H1 (cell line): Measurements from ENCODE around the gene NETO2. TPM values are rescaled to one million over a fixed set of nuclear protein-coding genes. Genes with fewer than 3 reads are reported as not detected.

Experiments used
- CTCF ChIA-PET: fragments of 300-600 bp; sonication (Branson Sonifier 250); formaldehyde crosslinking; loops from one replicate; lab custom pipeline; 2021; ENCODE audit not compliant: partially characterized antibody; lab: Charles Lee
- POLR2A ChIA-PET: fragments of 300-600 bp; sonication (Branson Sonifier 250); formaldehyde crosslinking; loops from one replicate; lab custom pipeline; 2021; ENCODE audit warnings: inconsistent platforms; ENCODE audit not compliant: partially characterized antibody; lab: Charles Lee
- DNase-seq, 2 experiments: peaks; one replicate each; pipeline versions ENCODE4 v3.0.0 to v3.0.0-alpha.2; 2010 to 2022; ENCODE audit warnings: low spot score in 2 of 2, low read depth in 1 of 2, mixed read lengths in 1 of 2
- FAIRE-seq: peaks from 2 replicates; lab custom pipeline; 2011; peaks lifted over from hg19 to GRCh38; lab: Jason Lieb, UNC
- H2AFZ ChIP-seq: 2 replicates; pipeline ENCODE4 v1.8.1; 2012; ENCODE audit warnings: low read length, inconsistent platforms
- H2AK5ac ChIP-seq: 2 replicates; pipeline ENCODE4 v1.6.1; 2013; ENCODE audit warnings: low read depth, low read length
- H2BK120ac ChIP-seq: replicated peaks from 2 replicates; pipeline ENCODE3; 2013; ENCODE audit warnings: low read depth, low read length, inconsistent platforms
- H2BK12ac ChIP-seq: 2 replicates; pipeline ENCODE4 v1.6.1; 2013; ENCODE audit warnings: low read depth, low read length
- H2BK15ac ChIP-seq: 2 replicates; pipeline ENCODE4 v1.6.1; 2013; ENCODE audit warnings: low read length
- H2BK20ac ChIP-seq: 2 replicates; pipeline ENCODE4 v1.6.1; 2013; ENCODE audit warnings: low read length
- H2BK5ac ChIP-seq: 2 replicates; pipeline ENCODE4 v1.6.1; 2013; ENCODE audit warnings: low read depth, low read length
- H3K14ac ChIP-seq: 2 replicates; pipeline ENCODE4 v1.6.1; 2013; ENCODE audit warnings: inconsistent platforms; ENCODE audit not compliant: insufficient read length
- H3K18ac ChIP-seq: 2 replicates; pipeline ENCODE4 v1.6.1; 2013; ENCODE audit warnings: low read length; ENCODE audit errors: extremely low read depth
- H3K23ac ChIP-seq: 2 replicates; pipeline ENCODE4 v1.6.1; 2013; ENCODE audit warnings: inconsistent platforms; ENCODE audit not compliant: insufficient read length
- H3K23me2 ChIP-seq: 2 replicates; pipeline ENCODE4 v1.6.1; 2013; ENCODE audit warnings: low read depth, low read length
- H3K27ac ChIP-seq: 2 replicates; pipeline ENCODE4 v1.6.1; 2011; ENCODE audit warnings: low read depth, low read length, inconsistent platforms
- H3K27me3 ChIP-seq, 4 experiments: replicated peaks in 1 of 4; 1 replicate in 1 of 4; 2 replicates in 3 of 4; pipeline versions ENCODE4 v1.6.1 to v1.8.1; 2011 to 2013; ENCODE audit warnings: low read length in 3 of 4, mild to moderate bottlenecking in 3 of 4, inconsistent platforms in 2 of 4, mixed read lengths in 2 of 4, moderate library complexity in 1 of 4; ENCODE audit not compliant: control insufficient read depth in 3 of 4, insufficient read depth in 3 of 4; ENCODE audit errors: extremely low read depth in 1 of 4
- H3K36me3 ChIP-seq, 4 experiments: 2 replicates each; pipeline versions ENCODE4 v1.6.1 to v1.8.1; 2011 to 2013; ENCODE audit warnings: mild to moderate bottlenecking in 4 of 4, low read length in 3 of 4, moderate library complexity in 2 of 4, control low read depth in 1 of 4, inconsistent platforms in 1 of 4; ENCODE audit not compliant: insufficient read depth in 4 of 4, control insufficient read depth in 2 of 4
- H3K4ac ChIP-seq: replicated peaks from 2 replicates; pipeline ENCODE3; 2013; ENCODE audit warnings: low read length, low read depth, mixed read lengths, inconsistent platforms; ENCODE audit not compliant: insufficient read length
- H3K4me1 ChIP-seq, 4 experiments: replicated peaks in 1 of 4; 1 replicate in 1 of 4; 2 replicates in 3 of 4; pipeline versions ENCODE4 v1.6.1 to v1.8.1; 2011 to 2013; ENCODE audit warnings: low read length in 3 of 4, inconsistent platforms in 2 of 4, mixed read lengths in 1 of 4; ENCODE audit not compliant: insufficient read depth in 4 of 4, control insufficient read depth in 3 of 4
- H3K4me2 ChIP-seq, 2 experiments: 2 replicates each; pipeline versions ENCODE4 v1.6.1 to v1.8.1; 2011 to 2013; ENCODE audit warnings: low read depth in 2 of 2, low read length in 2 of 2, control low read depth in 1 of 2, inconsistent platforms in 1 of 2, mild to moderate bottlenecking in 1 of 2; ENCODE audit not compliant: insufficient read depth in 1 of 2
- H3K4me3 ChIP-seq, 4 experiments: fragments of 200-600, 300-600 bp in 1 of 4; sonication (generic), shearing (Covaris generic), sonication (Bioruptor Twin) in 1 of 4; 2 replicates each; pipeline versions ENCODE4 v1.5.1 to v1.8.1; 2011 to 2016; ENCODE audit warnings: low read length in 4 of 4, low read depth in 3 of 4, control low read depth in 2 of 4, inconsistent platforms in 2 of 4, mild to moderate bottlenecking in 2 of 4, mixed read lengths in 1 of 4, moderate library complexity in 1 of 4; ENCODE audit not compliant: insufficient read depth in 2 of 4; ENCODE audit errors: extremely low read depth in 1 of 4
- H3K56ac ChIP-seq: replicated peaks from 2 replicates; pipeline ENCODE3; 2013; ENCODE audit warnings: low read depth, mild to moderate bottlenecking, mixed read lengths, low read length, inconsistent platforms; ENCODE audit not compliant: insufficient read length
- H3K79me1 ChIP-seq: 2 replicates; pipeline ENCODE4 v1.6.1; 2013; ENCODE audit warnings: low read depth, low read length, control low read depth
- H3K79me2 ChIP-seq, 2 experiments: 2 replicates each; pipeline versions ENCODE4 v1.6.1 to v1.8.1; 2012 to 2013; ENCODE audit warnings: low read length in 2 of 2, mild to moderate bottlenecking in 2 of 2, inconsistent platforms in 1 of 2; ENCODE audit not compliant: insufficient read depth in 2 of 2, control insufficient read depth in 1 of 2
- H3K9ac ChIP-seq, 4 experiments: replicated peaks in 1 of 4; 1 replicate in 1 of 4; 2 replicates in 3 of 4; pipeline versions ENCODE4 v1.6.1 to v1.8.1; 2011 to 2013; ENCODE audit warnings: low read depth in 3 of 4, low read length in 3 of 4, control low read depth in 2 of 4, mild to moderate bottlenecking in 2 of 4, moderate library complexity in 2 of 4, inconsistent platforms in 1 of 4; ENCODE audit errors: extremely low read depth in 1 of 4
- H3K9me3 ChIP-seq, 2 experiments: 2 replicates each; pipeline versions ENCODE4 v1.6.1 to v1.8.1; 2012 to 2013; ENCODE audit warnings: mild to moderate bottlenecking in 2 of 2, moderate library complexity in 2 of 2, control low read depth in 1 of 2, inconsistent platforms in 1 of 2, low read depth in 1 of 2, low read length in 1 of 2, mixed read lengths in 1 of 2; ENCODE audit not compliant: insufficient read depth in 2 of 2
- H4K20me1 ChIP-seq, 2 experiments: replicated peaks in 1 of 2; 2 replicates each; pipeline versions ENCODE3 to v1.8.1; 2011 to 2013; ENCODE audit warnings: inconsistent platforms in 2 of 2, low read length in 2 of 2, mild to moderate bottlenecking in 1 of 2; ENCODE audit not compliant: insufficient read depth in 2 of 2, control insufficient read depth in 1 of 2
- H4K5ac ChIP-seq: 2 replicates; pipeline ENCODE4 v1.6.1; 2013; ENCODE audit warnings: low read length, low read depth, mixed read lengths, inconsistent platforms; ENCODE audit not compliant: insufficient read length
- H4K8ac ChIP-seq: 2 replicates; pipeline ENCODE4 v1.8.0; 2013; ENCODE audit warnings: mild to moderate bottlenecking, moderate library complexity, low read length, inconsistent platforms; ENCODE audit not compliant: insufficient read depth; ENCODE audit errors: extremely low read depth
- H4K91ac ChIP-seq: replicated peaks from 2 replicates; pipeline ENCODE3; 2013; ENCODE audit warnings: low read length, mixed read lengths, inconsistent platforms; ENCODE audit not compliant: insufficient read length
- BACH1 ChIP-seq: IDR thresholded peaks from 2 replicates; pipeline ENCODE4 v1.6.1; 2012; ENCODE audit warnings: low read length, improper control_type of control experiment
- CBX5 ChIP-seq: fragments of 300-800, 300-1000 bp; sonication (generic); IDR thresholded peaks from 2 replicates; pipeline ENCODE4 v1.7.1; 2016; ENCODE audit warnings: antibody characterized with exemption, low read length, low read depth
- CBX8 ChIP-seq: fragments of 300-800, 300-1000 bp; sonication (generic); IDR thresholded peaks from 2 replicates; pipeline ENCODE4 v1.7.1; 2016; ENCODE audit warnings: low read depth, low read length, borderline replicate concordance
- CEBPB ChIP-seq: IDR thresholded peaks from 2 replicates; pipeline ENCODE4 v1.6.1; 2012; ENCODE audit warnings: low read depth, low read length
- EZH2 ChIP-seq: fragments of 200-600 bp; sonication (generic); IDR thresholded peaks from 2 replicates; pipeline ENCODE4 v1.7.1; 2012; ENCODE audit warnings: low read depth, mild to moderate bottlenecking, moderate library complexity, low read length, inconsistent platforms; ENCODE audit not compliant: severe bottlenecking
- HDAC2 ChIP-seq, 2 experiments: fragments of 300-600 bp in 1 of 2; sonication (generic) in 1 of 2; IDR thresholded peaks; 2 replicates each; pipeline ENCODE4 v1.6.1; 2011 to 2012; ENCODE audit warnings: low read depth in 2 of 2, low read length in 2 of 2, mild to moderate bottlenecking in 2 of 2, moderate library complexity in 2 of 2, borderline replicate concordance in 1 of 2, inconsistent platforms in 1 of 2
- NANOG ChIP-seq: IDR thresholded peaks from 2 replicates; pipeline ENCODE4 v1.6.1; 2011; ENCODE audit warnings: low read length, low read depth, mild to moderate bottlenecking, inconsistent platforms; ENCODE audit not compliant: insufficient read depth, poor library complexity, severe bottlenecking
- SIRT6 ChIP-seq: IDR thresholded peaks from one replicate; pipeline ENCODE4 v1.7.1; 2012; ENCODE audit warnings: low read length, inconsistent platforms
- SIX5 ChIP-seq: IDR thresholded peaks from 2 replicates; pipeline ENCODE4 v1.6.1; 2011; ENCODE audit warnings: mild to moderate bottlenecking, low read depth, low read length
- SP4 ChIP-seq: IDR thresholded peaks from 2 replicates; pipeline ENCODE4 v1.6.1; 2012; ENCODE audit warnings: low read length, inconsistent platforms
- SUZ12 ChIP-seq: fragments of 200-600 bp; sonication (generic); IDR thresholded peaks from 2 replicates; pipeline ENCODE4 v1.6.1; 2012; ENCODE audit warnings: mild to moderate bottlenecking, inconsistent platforms, low read length, moderate library complexity, mixed read lengths
- WGBS, 2 experiments: shearing (Covaris generic) in 1 of 2; methylation state at CpG; one replicate each; pipeline versions ENCODE4 v1.1.6 to v1.1.7; 2013 to 2015; ENCODE audit warnings: low lambda C conversion rate in 2 of 2, mixed read lengths in 2 of 2, inconsistent platforms in 1 of 2, low coverage in 1 of 2, missing lambda C conversion rate in 1 of 2; ENCODE audit not compliant: insufficient replicate concordance in 2 of 2, insufficient coverage in 1 of 2, insufficient read length in 1 of 2; ENCODE audit errors: extremely low coverage in 1 of 2, missing lambda C conversion rate in 1 of 2; 5-methylcytosine and 5-hydroxymethylcytosine counted together
- polyA plus RNA-seq, 7 experiments: library from polyadenylated mRNA; depleted of rRNA in 3 of 7; stranded (reverse) in 5 of 7; unstranded in 2 of 7; fragments of >200 nt in 5 of 7; fragments of 200-250 nt in 2 of 7; gene quantifications; 1 replicate in 5 of 7; 2 replicates in 1 of 7; 4 replicates in 1 of 7; pipeline versions ENCODE4 v1.2.1 to v1.2.3, GENCODE V29; 2011 to 2013; ENCODE audit warnings: missing spikeins in 2 of 7, mixed read lengths in 2 of 7
- total RNA-seq: library from RNA; stranded (reverse); fragmentation: NEBNext Ultra II Directional; extraction: Animal tissue kit (Norgen Biotek cat#: 25700); gene quantifications from 2 replicates; pipeline ENCODE4 v1.2.1, GENCODE V29; 2021

NETO2 gene
- total and polyA plus RNA-seq, 2 of the 8 experiments (the other 6 are each of a cell fraction or from before 2014, with no cell fraction given), result 9.4 to 12.5 TPM

DNA sequence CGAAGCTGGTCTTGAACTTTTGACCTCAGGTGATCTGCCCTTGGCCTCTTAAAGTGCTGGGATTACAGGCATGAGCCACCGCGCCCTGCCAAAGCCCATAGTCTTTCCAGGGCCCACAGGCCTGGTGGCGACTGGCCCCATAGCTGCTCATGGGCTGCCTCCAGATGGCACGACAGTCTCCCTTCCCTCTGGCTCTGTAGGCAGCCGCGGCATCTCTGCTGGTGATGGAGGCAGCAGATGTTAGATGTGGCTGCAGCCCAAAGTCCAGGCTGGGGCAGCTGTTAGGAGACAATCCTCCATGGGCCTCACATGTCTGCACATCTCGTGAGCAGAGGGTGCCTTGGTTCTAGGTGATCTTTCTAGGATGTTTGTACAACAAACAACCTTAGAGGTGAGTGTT is 100.5 kb downstream of the NETO2 start:
- WGBS, 2 experiments, result 85% methylated on average over 8 of the region's 8 CpGs; no CpG with 5 or more reads in 1 of the 2 experiments
- Histone ChIP-seq H4K5ac (no peak overlapping the region), H3K27ac (no peak overlapping the region), H3K79me2 (no peaks in the 10 kb centered on the region), H3K79me1 (no peaks in the 10 kb centered on the region), H2BK5ac (no peak overlapping the region), H3K56ac (no peak overlapping the region), H2AK5ac (no peak overlapping the region), H3K23me2 (peaks cover under 1% of the 10 kb centered on the region), H3K23ac (no peak overlapping the region), H2BK15ac (no peak overlapping the region), H2BK20ac (no peak overlapping the region), H3K14ac (no peak overlapping the region), H4K91ac (no peak overlapping the region), H3K27me3 (peaks cover 0 to 6% (median 1%) of the 10 kb centered on the region in 4 experiments; a peak in 4 of 7 replicates), H3K4me2 (no peak overlapping the region), H3K9ac (no peak overlapping the region), H2BK12ac (no peak overlapping the region), H2BK120ac (no peak overlapping the region), H2AFZ (no peak overlapping the region), H3K4ac (no peak overlapping the region), H3K9me3 (no peaks in the 10 kb centered on the region), H3K18ac (no peak overlapping the region), H4K20me1 (no peaks in the 10 kb centered on the region), H3K4me3 (no peak overlapping the region), H3K36me3 (no peaks in the 10 kb centered on the region), H4K8ac (no peak overlapping the region), H3K4me1 (peaks cover 0 to 2% (median 0%) of the 10 kb centered on the region in 4 experiments; a peak in 2 of 7 replicates)
- FAIRE-seq, result no peak
- no peak for DNase-seq
- POLR2A ChIA-PET, result no interaction called here
- TF ChIP-seq SP4, result no peak
- TF ChIP-seq HDAC2 (IDR thresholded peaks at IDR 0.05; ENCODE audit: borderline replicate concordance in 1 of 2, low read depth in 2 of 2, low read length in 2 of 2), result no peak
- no peak for TF ChIP-seq BACH1
- TF ChIP-seq EZH2, result no peak
- TF ChIP-seq SUZ12, result no peak
- TF ChIP-seq CEBPB, result no peak
- TF ChIP-seq CBX8, result no peak
- TF ChIP-seq SIRT6, result no peak
- TF ChIP-seq CBX5, result no peak
- TF ChIP-seq NANOG, result no peak
- no peak for TF ChIP-seq SIX5
- CTCF ChIA-PET, result interaction anchor here (0.6 to 1.7 kb wide), 4 partner anchors 14 to 429 kb away, joined by 3 to 5 read pairs (median 3); no protein-coding TSS in a partner anchor
